GM12892 (cell line): Measurements from ENCODE around the gene NES.

Experiments used
- POLR2A ChIP-seq: IDR thresholded peaks from 2 replicates; pipeline ENCODE4 v1.6.1; 2011; ENCODE audit warnings: low read depth, low read length, control low read depth
- POLR2AphosphoS5 ChIP-seq: IDR thresholded peaks from 2 replicates; pipeline ENCODE4 v1.6.1; 2011; ENCODE audit warnings: low read depth, low read length, control low read depth

- no peak for TF ChIP-seq POLR2AphosphoS5
- TF ChIP-seq POLR2A = no peak
Observed at GRCh38 chr1:156640842-156641706, 36.1 kb downstream of the NES start.
